HG02588 (cell line): ENCODE results near the gene CLDN6.
A peak's percentile ranks its signal among the peaks of the same experiment; 100 is the strongest.

Source experiments
- ATAC-seq: cut with Tn5 transposase; IDR thresholded peaks from one replicate; pipeline ENCODE4 v1.9.1; 2021; ENCODE audit warnings: mild to moderate bottlenecking, moderate library complexity; ENCODE audit not compliant: unreplicated experiment

CLDN6 gene

GRCh38 chr16:2992383-2993081, 25.5 kb downstream of the CLDN6 start:
- ATAC-seq: no peak

DNA sequence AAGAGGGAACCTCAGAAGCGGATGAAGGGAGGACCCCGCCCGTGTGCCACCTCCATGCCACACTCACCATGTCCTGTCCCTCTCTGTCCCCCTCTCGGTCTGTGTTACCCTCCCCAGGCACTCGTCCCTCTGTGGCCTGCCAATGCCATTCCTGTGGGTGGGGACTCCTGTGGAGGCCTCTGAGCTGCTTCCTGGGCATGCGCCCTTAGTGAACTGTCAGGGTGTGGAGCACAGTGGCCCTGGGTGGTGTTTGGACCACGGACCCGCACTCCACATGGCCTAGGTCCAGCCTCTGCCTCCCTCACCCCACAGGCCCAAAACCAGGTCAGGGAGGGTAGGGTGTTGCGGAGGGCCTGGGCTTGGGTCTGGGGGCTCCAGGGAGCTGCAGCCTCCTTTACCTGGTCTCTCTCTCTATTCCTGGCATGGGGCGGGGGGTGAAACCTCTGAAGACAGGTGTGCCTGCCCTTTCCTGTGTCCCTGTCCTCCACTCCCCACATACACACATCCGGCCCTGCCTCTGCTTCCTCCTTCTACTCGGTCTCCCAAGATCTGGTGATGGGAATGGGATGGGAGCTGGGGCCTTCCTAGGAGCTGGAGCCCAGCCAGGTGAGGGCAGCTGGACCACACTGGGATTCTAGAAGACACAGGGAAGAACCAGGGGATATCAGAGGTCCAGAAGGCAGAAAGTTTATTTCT, 26.3 kb downstream of the CLDN6 start:
- no peak for ATAC-seq

- no peak for ATAC-seq
Measured at GRCh38 chr16:2990891-2991290, 27.1 kb downstream of the CLDN6 start.

GRCh38 chr16:2988590-2989099, 29.3 kb downstream of the CLDN6 start:
- ATAC-seq: no peak

DNA sequence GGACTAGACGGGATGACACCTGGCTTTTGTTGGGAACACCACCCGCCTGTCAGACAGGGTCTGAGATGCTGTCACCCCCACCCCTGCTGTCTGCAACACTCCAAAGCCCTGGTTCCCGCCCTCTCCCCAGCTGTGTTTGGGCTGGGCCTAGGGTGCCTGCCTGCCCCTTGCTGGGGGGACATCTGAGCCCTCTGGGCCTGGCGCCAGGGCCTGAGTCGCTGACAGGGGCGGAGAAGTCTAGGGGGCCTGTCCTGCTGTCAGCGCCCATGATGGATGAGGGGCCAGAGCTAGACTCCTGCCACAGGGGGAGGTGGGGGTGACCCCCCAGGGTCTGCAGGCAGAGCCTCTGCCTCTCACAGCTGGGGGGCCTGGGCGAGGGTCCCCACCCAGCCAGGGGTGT, 30.1 kb downstream of the CLDN6 start:
- ATAC-seq: no peak

DNA sequence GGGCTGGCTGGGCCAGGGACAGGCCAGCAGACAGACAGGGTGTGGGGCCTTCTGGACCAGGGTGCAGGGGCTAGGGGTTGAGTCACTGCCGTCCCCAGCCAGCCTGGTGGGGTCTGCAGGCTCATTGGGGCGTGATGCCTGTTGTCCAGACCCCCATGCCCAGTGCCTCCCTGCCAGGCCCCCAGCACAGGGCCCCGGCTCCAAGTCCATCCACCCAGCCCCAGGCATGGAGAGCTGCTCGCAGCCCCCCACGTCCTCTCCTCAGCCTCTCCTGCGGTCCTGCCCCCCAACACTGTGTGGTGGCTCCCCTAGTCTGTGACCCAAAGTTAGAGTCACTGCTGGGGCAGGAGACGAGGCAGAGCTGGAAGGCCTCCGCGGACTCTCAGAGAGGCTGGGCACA, 30.7 kb downstream of the CLDN6 start:
- no peak for ATAC-seq

DNA sequence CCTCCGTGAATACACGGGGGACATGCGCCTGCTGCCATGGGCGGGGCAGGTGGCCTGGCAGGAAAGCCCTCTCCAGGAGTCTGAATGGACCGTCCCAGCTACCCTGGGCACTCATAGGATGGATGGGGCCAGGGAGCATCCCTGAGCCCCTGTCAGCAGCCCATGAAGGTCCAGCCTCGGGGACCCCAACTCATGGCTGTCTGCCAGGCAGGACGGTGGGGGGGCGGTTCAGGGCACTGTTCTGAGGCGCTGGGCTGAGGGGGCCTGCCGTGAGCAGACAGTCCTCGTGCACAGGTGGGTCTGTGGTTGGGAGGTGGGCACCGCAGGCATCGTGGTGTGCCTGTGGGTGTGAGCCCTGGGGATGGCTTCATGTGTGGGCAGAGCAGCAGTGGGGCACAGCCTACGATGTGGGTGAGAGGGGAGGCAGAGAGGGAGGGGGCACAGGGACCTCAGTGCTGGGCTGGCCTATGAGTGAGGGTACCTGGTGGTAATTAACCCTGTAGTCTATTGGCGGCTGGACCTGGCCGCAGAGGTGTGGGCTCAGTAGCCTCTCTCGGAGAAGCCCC, 31.3 kb downstream of the CLDN6 start:
- no peak for ATAC-seq

GRCh38 chr16:2985893-2986355, 32.1 kb downstream of the CLDN6 start:
- ATAC-seq: no peak

- no peak for ATAC-seq
Measured at GRCh38 chr16:2985462-2985861, 32.5 kb downstream of the CLDN6 start.

DNA sequence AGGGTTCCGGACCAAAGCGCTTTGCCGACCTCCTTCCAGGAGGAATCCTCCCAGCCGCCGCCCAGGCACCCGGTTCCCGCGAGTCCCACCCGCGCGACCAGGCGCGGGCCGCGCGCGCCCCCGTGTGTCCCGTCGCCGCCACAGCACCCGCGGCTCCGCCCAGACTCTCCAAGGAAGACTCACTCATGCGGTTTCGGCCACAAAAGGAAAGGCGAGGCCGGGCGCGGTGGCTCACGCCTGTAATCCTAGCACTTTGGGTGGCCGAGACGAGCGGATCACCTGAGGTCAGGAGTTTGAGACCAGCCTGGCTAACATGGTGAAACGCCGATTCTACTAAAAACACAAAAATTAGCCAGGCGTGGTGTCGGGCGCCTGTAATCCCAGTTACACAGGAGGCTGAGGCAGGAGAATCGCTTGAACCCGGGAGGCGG, 34.3 kb downstream of the CLDN6 start:
- ATAC-seq: no peak

- no peak for ATAC-seq
Measured at GRCh38 chr16:2982402-2982801, 35.6 kb downstream of the CLDN6 start.

DNA sequence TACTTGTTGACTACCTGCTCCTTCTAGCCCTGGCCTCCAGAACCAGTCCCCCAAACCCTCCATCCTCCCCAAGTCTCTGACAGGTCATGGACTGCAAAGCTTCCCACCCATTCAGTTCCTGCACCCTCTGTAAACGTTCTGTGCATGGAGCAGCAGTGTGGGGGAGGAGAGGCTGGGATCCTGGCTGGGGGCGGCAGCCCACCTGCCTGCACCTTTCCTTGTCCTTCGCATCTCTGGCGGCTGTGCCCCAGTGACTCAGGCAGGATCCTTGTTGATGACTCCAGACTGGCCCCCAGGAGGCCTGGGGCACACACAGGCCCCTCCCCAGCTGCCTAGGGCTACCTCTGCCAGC, 36.1 kb downstream of the CLDN6 start:
- ATAC-seq: no peak

- no peak for ATAC-seq
Measured at GRCh38 chr16:2981177-2981898, 36.6 kb downstream of the CLDN6 start.

GRCh38 chr16:2980227-2981176, 37.5 kb downstream of the CLDN6 start, which contains the start of gene PKMYT1:
PKMYT1 (minus strand) TSS chr16:2980446; CDS start chr16:2979657, 789 bp downstream.
- peak; percentile 67 for ATAC-seq

DNA sequence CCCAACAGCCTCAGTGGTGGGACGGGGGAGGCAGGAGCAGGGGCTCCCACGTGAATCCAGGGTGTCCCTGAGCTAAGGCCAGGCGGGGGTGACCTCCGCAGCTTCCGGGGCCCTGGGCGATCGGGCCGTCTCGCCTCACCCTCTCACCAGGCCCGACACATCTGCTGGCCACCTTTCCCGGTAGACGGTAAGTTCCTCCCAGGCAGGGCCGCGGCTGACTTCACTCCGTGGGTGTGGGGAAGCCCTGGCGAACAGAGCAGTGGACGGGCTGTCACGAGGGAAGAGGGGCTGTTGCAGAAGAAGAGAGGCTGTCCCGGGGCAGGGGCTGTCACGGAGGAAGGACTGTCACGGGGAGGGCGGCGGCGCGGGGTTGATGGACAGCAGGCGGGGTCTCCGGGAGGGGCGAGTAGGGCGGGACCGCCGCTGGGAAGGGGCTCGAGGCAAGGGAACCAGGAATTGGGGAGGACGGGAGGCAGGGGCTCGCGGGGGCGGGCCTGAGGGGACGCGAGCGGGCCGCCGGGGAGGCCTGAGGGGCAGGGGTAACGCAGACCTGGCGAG, 38.2 kb downstream of the CLDN6 start:
- no peak for ATAC-seq

DNA sequence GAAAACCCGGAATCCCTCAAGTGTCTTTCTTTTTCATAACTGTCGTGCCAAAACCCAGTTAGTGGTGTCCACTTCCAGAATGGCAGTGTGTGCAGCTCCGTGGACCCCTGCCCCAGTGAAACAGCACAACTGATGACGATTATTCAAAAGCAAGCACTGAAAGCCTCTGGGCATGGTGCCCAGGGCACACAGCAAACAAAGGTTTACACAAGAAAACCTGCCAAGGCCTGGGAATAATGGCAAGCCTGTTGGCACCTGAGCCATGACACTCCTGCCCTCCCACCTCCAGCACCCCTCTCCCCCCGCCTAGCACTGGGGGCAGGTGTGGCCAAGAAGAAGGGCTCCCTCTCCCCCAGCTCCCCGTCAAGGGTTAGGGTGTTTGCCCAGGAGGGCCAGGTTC, 40.5 kb downstream of the CLDN6 start:
- no peak for ATAC-seq

GRCh38 chr16:2976673-2977072, 41.3 kb downstream of the CLDN6 start:
- no peak for ATAC-seq

DNA sequence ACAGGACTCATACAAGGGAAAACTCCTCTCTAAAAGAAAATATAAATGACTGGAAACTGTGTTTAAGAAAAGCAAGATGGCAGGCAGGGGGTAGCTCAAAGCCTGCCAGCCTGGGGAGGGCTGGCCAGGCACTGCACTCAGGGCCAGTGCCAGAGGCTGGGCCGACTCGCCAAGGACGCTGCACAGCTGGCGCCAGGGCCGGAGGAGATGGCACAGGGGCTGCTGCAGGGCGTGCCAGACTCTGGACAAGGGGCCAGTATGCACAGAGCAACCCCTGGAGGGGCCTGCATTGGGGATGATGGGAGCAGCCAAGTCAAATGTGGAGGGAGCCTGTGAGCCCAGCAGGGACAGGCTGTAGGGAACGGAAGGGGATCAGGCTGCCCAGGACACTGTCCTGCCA, 41.8 kb downstream of the CLDN6 start:
- ATAC-seq: no peak

DNA sequence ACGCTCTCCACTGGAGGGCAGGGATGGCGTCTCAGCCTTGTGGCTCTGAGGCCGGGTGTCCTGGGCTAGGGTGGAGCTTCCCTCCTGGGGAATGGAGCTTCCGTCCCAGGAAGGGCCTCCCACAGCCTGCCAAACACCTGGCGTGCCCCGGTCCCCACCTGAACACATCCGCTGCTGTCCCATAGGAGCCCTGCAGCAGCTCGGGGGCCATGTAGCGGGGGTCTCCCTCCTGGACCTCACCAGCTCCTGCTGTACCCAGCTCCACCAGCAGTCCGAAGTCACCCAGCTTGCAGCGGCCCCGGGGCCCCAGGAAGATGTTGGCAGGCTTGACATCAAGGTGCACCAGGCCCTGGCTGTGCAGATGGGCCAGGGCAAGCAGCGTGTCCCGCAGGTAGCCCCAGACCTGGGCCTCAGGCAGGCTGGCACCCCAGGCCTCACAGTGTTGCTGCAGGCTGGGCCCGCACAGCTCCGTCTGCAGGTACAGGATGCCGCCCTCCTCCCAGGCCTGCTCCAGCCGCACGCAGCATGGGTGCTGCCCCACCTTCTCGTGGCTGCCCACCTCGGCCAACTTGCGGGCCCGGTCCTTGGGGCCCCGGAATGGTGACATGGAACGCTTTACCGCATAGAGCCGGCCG, 42.7 kb downstream of the CLDN6 start:
- no peak for ATAC-seq
